NCI-H526 treated with DMSO at 0.1 percent for 48 hours (cell line): Measurements from ENCODE around the gene DENND5A.
"Not testable (repeated sequence)": the region's sequence is repeated elsewhere in the genome, so short reads cannot be mapped to it uniquely, and the experiment has no call there.

Experiments used
- DNase-seq: peaks from one replicate; lab custom pipeline; 2025; lab: John Stamatoyannopoulos, UW

The DENND5A gene

GRCh38 chr11:9138612-9139579, 126.3 kb downstream of the DENND5A start:
- DNase-seq = peak; percentile 37

- no peak for DNase-seq
Measured at GRCh38 chr11:9138133-9138453, 127.1 kb downstream of the DENND5A start.

GRCh38 chr11:9137293-9138132, 127.6 kb downstream of the DENND5A start:
- DNase-seq = peak; percentile 72

GRCh38 chr11:9136741-9137140, 128.4 kb downstream of the DENND5A start:
- DNase-seq = no peak

GRCh38 chr11:9133956-9134355, 131.2 kb downstream of the DENND5A start:
- no peak for DNase-seq

- DNase-seq = no peak
Measured at GRCh38 chr11:9132203-9132878, 132.8 kb downstream of the DENND5A start.

- no peak for DNase-seq
Measured at GRCh38 chr11:9130297-9130696, 134.9 kb downstream of the DENND5A start.

- no peak for DNase-seq
Measured at GRCh38 chr11:9126636-9127035, 138.5 kb downstream of the DENND5A start.

GRCh38 chr11:9125185-9125886, 139.8 kb downstream of the DENND5A start:
- DNase-seq = no peak

GRCh38 chr11:9123595-9124304, 141.4 kb downstream of the DENND5A start:
- DNase-seq = no peak

GRCh38 chr11:9121469-9121796, 143.7 kb downstream of the DENND5A start:
- DNase-seq = no peak

GRCh38 chr11:9120664-9121468, 144.3 kb downstream of the DENND5A start:
- DNase-seq = peak; percentile 12

- no peak for DNase-seq
Measured at GRCh38 chr11:9118277-9118676, 146.9 kb downstream of the DENND5A start.

GRCh38 chr11:9112075-9112474, 153.1 kb downstream of the DENND5A start:
- no peak for DNase-seq

- DNase-seq = no peak
Measured at GRCh38 chr11:9109858-9110731, 155.1 kb downstream of the DENND5A start.

GRCh38 chr11:9104580-9104979, 160.6 kb downstream of the DENND5A start:
- DNase-seq = no peak

- no peak for DNase-seq
Measured at GRCh38 chr11:9103542-9104276, 161.4 kb downstream of the DENND5A start.

- DNase-seq = no peak
Measured at GRCh38 chr11:9099617-9100016, 165.5 kb downstream of the DENND5A start.

GRCh38 chr11:9098455-9098854, 166.7 kb downstream of the DENND5A start:
- DNase-seq = not testable (repeated sequence)
